NCI-H1105 treated with DMSO at 0.1 percent for 48 hours (cell line): Measurements from ENCODE around the gene SLC24A3.

ENCODE experiments used
- DNase-seq: peaks from one replicate; lab custom pipeline; 2025; lab: John Stamatoyannopoulos, UW

Gene SLC24A3

GRCh38 chr20:19598117-19598850 is 385.8 kb downstream of the SLC24A3 start:
- no peak for DNase-seq

- DNase-seq, result no peak
Measured at GRCh38 chr20:19599200-19599599, 386.8 kb downstream of the SLC24A3 start.

DNA sequence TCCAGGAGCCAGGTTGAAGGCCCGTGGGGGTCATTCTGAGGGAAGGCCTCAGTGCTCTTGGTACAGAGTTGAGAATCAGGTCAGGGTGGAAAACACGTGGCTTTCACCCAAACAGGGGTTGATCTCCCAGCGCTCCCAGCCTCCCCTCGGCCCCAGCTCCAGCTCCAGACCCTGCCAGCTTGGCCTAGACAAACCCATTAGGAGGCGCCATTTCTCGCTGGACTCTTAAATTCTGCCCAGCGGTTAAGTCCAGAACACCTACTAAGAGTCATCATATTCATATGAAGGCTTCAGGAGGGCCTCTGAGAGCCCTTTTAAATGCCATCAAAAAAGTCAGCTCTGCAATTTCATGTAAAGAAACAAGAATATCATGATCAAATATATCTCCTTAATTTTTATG is 387.6 kb downstream of the SLC24A3 start:
- no peak for DNase-seq

DNA sequence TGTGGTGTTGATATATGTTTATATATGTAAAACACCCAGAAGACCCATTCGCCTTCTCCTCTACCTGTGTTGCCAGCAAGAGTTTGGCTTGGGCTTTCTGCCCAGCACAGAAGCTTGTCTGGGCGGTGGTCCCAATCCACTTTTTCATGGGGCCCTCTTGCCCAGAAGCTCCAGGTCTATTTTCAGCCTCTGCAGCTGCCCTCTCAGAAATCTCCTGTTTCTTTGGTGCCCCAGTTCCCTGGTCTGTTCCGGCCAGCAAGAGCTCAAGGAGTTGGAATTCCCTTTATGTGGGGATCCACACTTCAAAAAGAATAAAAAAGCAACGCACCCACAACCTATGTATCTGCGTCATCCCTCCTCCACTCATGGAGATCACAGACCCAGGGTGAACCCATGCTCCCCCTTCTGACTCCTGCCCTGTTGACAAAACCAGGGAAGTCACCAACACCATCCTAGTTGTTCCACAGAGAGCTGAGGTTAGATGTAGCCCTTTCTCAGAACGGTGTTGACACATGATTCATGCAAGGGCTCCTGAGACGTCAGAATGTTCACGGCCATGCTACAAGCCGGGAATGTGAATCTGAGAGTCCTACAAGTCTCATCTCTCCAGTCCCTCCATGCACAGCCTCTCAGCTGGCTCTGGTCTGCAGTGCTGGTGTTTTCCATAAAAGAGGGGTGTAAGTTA is 388.8 kb downstream of the SLC24A3 start:
- DNase-seq, result no peak

- no peak for DNase-seq
Measured at GRCh38 chr20:19602675-19603375, 390.4 kb downstream of the SLC24A3 start.

DNA sequence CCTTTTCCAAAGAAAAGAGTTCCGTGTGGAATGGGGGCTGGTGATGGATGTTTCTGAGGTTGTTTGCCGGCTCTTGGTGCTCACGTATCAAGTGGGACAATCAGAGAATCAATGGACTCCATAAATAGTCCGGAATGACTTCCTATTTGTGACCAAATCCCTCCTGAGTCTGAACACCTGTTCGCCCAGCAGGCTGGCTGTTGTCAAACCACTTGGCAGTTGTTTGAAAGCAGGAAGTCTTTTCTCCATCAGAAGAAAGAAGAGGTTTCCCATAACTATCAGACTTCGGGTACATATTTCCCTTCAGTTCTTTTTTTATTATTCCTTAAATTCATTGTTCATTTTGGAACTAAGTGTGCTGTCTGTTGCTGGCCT is 390.9 kb downstream of the SLC24A3 start:
- no peak for DNase-seq

- DNase-seq, result no peak
Measured at GRCh38 chr20:19605786-19606485, 393.5 kb downstream of the SLC24A3 start.

GRCh38 chr20:19609642-19610223 is 397.3 kb downstream of the SLC24A3 start:
- no peak for DNase-seq

- no peak for DNase-seq
Measured at GRCh38 chr20:19615629-19616028, 403.2 kb downstream of the SLC24A3 start.

GRCh38 chr20:19616081-19616480 is 403.6 kb downstream of the SLC24A3 start:
- no peak for DNase-seq

DNA sequence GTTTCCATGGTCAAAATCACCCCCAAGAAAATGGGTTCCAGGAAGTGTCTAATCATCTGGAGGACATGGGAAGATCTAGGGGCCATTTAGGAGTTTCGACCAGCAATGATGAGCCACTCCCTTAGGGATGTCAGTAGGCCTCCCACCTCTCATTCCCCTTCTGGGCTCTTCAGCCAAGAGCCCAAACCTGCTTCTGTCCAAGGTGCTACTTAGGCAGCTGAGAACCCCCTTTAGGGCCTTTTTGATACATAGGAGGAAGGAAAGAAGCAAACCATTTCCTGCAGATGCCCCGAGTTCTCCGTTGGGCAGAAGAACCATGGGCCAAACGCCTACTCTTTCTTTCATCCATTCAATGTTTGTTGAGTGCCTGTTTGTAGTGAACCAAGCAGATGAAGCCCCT is 404.2 kb downstream of the SLC24A3 start:
- DNase-seq, result no peak

- DNase-seq, result no peak
Measured at GRCh38 chr20:19617256-19617655, 404.8 kb downstream of the SLC24A3 start.

DNA sequence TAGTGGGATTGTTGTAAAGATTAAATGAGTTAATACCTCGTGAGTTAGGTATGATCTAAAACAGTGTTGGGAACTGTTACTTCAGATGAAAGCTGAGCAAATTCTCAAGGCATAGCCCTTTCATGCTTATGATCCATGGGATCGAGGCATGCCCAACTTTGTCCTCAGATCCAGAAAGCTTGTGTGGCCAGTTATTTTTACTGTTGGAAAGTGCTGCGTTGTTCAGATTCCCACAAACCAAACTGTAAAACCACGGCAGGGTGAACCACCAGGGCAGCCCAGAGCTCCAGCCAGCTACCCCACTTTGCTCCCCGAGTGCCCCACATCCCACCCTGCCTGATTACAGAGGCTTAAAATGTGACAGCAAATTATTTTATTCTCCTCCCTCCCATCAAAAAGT is 406.3 kb downstream of the SLC24A3 start:
- DNase-seq, result no peak

- DNase-seq, result no peak
Measured at GRCh38 chr20:19619904-19620430, 407.5 kb downstream of the SLC24A3 start.

- DNase-seq, result no peak
Measured at GRCh38 chr20:19620446-19620845, 408.0 kb downstream of the SLC24A3 start.

- DNase-seq, result no peak
Measured at GRCh38 chr20:19621072-19621471, 408.6 kb downstream of the SLC24A3 start.

DNA sequence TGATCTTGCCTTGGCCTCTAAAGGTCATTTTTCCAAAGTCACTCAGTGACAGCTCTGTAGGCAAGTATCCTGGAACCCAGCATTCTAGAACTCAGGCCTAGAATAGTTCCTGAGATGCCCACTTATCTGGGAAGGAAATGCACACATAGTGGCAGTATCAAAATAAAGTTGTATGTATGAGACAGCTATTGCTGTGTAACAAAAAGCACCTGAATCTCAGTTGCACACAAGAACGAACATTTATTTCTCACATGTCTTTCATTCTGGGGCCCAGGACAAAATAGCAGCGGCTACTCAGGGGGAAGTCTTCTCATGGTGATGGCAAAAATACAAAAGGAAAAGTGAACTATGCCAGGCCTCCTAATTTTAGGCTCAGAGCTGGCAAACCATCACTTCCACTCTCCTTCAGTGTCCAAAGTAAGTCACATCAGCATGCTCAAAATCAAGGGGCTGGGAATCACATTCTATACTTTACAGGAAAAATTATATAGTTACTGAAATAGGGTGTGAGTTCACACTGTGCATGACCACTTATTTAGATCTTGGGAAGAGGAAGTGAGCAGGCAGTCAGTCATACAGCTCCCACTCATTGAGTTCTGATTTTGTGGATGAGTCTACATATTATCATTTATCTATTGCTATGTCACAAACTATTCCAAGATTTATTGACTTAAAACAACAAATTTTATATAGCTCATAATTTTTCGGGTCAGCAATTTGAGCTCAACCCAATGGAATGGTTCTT is 412.0 kb downstream of the SLC24A3 start:
- no peak for DNase-seq

GRCh38 chr20:19625426-19625825 is 413.0 kb downstream of the SLC24A3 start:
- DNase-seq, result no peak

- no peak for DNase-seq
Measured at GRCh38 chr20:19626896-19627295, 414.5 kb downstream of the SLC24A3 start.

- peak; percentile 73 for DNase-seq
Measured at GRCh38 chr20:19628570-19629134, 416.2 kb downstream of the SLC24A3 start.

GRCh38 chr20:19631410-19631809 is 419.0 kb downstream of the SLC24A3 start:
- DNase-seq, result no peak
